ENCODE measurements around the gene PMAIP1. TPM values are rescaled to one million over a fixed set of nuclear protein-coding genes. Genes with fewer than 3 reads are reported as not detected.

PMAIP1 gene
- total RNA-seq, 1 donor from 2014 or later: 3.2 TPM

GRCh38 chr18:59918997-59919396 lies 19.2 kb downstream of the PMAIP1 start:
- Mint-ChIP-seq H3K36me3 (ENCODE audit: low read depth, unreplicated experiment) (no peaks in the 10 kb centered on the region), H3K4me3 (ENCODE audit: unreplicated experiment) (no peak overlapping the region), H3K9me3 (ENCODE audit: unreplicated experiment) (no peaks in the 10 kb centered on the region), H3K27ac (ENCODE audit: unreplicated experiment) (no peak overlapping the region), H3K27me3 (ENCODE audit: unreplicated experiment) (no peaks in the 10 kb centered on the region), H3K4me1 (ENCODE audit: unreplicated experiment) (no peaks in the 10 kb centered on the region)
- DNase-seq (ENCODE audit: low spot score): no peak
- TF ChIP-seq CTCF (IDR thresholded peaks at IDR 0.05; ENCODE audit: unreplicated experiment): no peak

- Mint-ChIP-seq H3K27me3 (ENCODE audit: unreplicated experiment) (no peaks in the 10 kb centered on the region), H3K4me1 (ENCODE audit: unreplicated experiment) (no peaks in the 10 kb centered on the region), H3K27ac (ENCODE audit: unreplicated experiment) (no peak overlapping the region), H3K9me3 (ENCODE audit: unreplicated experiment) (no peaks in the 10 kb centered on the region), H3K36me3 (ENCODE audit: low read depth, unreplicated experiment) (no peaks in the 10 kb centered on the region), H3K4me3 (ENCODE audit: unreplicated experiment) (no peak overlapping the region)
- no peak for TF ChIP-seq CTCF (IDR thresholded peaks at IDR 0.05; ENCODE audit: unreplicated experiment)
- no peak for DNase-seq (ENCODE audit: low spot score)
Observed at GRCh38 chr18:59921384-59921891, 21.6 kb downstream of the PMAIP1 start.

GRCh38 chr18:59923539-59924196 lies 23.9 kb downstream of the PMAIP1 start:
- Mint-ChIP-seq H3K27ac (ENCODE audit: unreplicated experiment) (no peak overlapping the region), H3K36me3 (ENCODE audit: low read depth, unreplicated experiment) (no peaks in the 10 kb centered on the region), H3K27me3 (ENCODE audit: unreplicated experiment) (no peaks in the 10 kb centered on the region), H3K4me3 (ENCODE audit: unreplicated experiment) (no peak overlapping the region), H3K9me3 (ENCODE audit: unreplicated experiment) (no peaks in the 10 kb centered on the region), H3K4me1 (ENCODE audit: unreplicated experiment) (no peaks in the 10 kb centered on the region)
- DNase-seq (ENCODE audit: low spot score): no peak
- no peak for TF ChIP-seq CTCF (IDR thresholded peaks at IDR 0.05; ENCODE audit: unreplicated experiment)

GRCh38 chr18:59926131-59926530 lies 26.3 kb downstream of the PMAIP1 start:
- Mint-ChIP-seq H3K4me3 (ENCODE audit: unreplicated experiment) (no peak overlapping the region), H3K4me1 (ENCODE audit: unreplicated experiment) (no peaks in the 10 kb centered on the region), H3K27ac (ENCODE audit: unreplicated experiment) (no peak overlapping the region), H3K27me3 (ENCODE audit: unreplicated experiment) (no peaks in the 10 kb centered on the region), H3K9me3 (ENCODE audit: unreplicated experiment) (no peaks in the 10 kb centered on the region), H3K36me3 (ENCODE audit: low read depth, unreplicated experiment) (no peaks in the 10 kb centered on the region)
- no peak for TF ChIP-seq CTCF (IDR thresholded peaks at IDR 0.05; ENCODE audit: unreplicated experiment)
- no peak for DNase-seq (ENCODE audit: low spot score)

GRCh38 chr18:59927246-59927825 lies 27.5 kb downstream of the PMAIP1 start:
- no peak for TF ChIP-seq CTCF (IDR thresholded peaks at IDR 0.05; ENCODE audit: unreplicated experiment)
- no peak for DNase-seq (ENCODE audit: low spot score)
- Mint-ChIP-seq H3K9me3 (ENCODE audit: unreplicated experiment) (no peaks in the 10 kb centered on the region), H3K36me3 (ENCODE audit: low read depth, unreplicated experiment) (no peaks in the 10 kb centered on the region), H3K4me3 (ENCODE audit: unreplicated experiment) (no peak overlapping the region), H3K4me1 (ENCODE audit: unreplicated experiment) (no peaks in the 10 kb centered on the region), H3K27me3 (ENCODE audit: unreplicated experiment) (no peaks in the 10 kb centered on the region), H3K27ac (ENCODE audit: unreplicated experiment) (no peak overlapping the region)
